Tibial artery (tissue), 4 donors: ENCODE measurements around the gene PTRHD1.
A peak's percentile ranks its signal among the peaks of the same experiment; 100 is the strongest.

Experiments
- DNase-seq, 2 donors: peaks; one replicate each; pipeline ENCODE4 v3.0.0-alpha.2; 2019
- H3K27ac ChIP-seq, 2 donors: fragments of 200-600 bp; sonication (generic) in 1 of 2; 1 replicate in 1 of 2; 2 replicates in 1 of 2; pipeline ENCODE4 v1.5.1; 2018 to 2019; ENCODE audit warnings: mild to moderate bottlenecking in 1 of 2
- H3K27me3 ChIP-seq, 2 donors: fragments of 200-600 bp; sonication (generic) in 1 of 2; one replicate each; pipeline versions ENCODE4 v1.5.1 to v1.6.0; 2016 to 2019
- H3K36me3 ChIP-seq, 3 donors: fragments of 200-600 bp; sonication (generic) in 2 of 3; one replicate each; pipeline ENCODE4 v1.5.1; 2016 to 2019; ENCODE audit warnings: mild to moderate bottlenecking in 2 of 3
- H3K4me1 ChIP-seq, 4 donors: fragments of 200-600 bp; sonication (generic) in 2 of 4; 1 replicate in 3 of 4; 2 replicates in 1 of 4; pipeline ENCODE4 v1.5.1; 2016 to 2019
- H3K4me3 ChIP-seq, 2 donors: fragments of 200-600 bp; sonication (generic) in 1 of 2; 1 replicate in 1 of 2; 2 replicates in 1 of 2; pipeline ENCODE4 v1.5.1; 2018 to 2019; ENCODE audit warnings: mild to moderate bottlenecking in 2 of 2
- H3K9me3 ChIP-seq, 3 donors: fragments of 200-600 bp; sonication (generic) in 1 of 3; one replicate each; pipeline ENCODE4 v1.5.1; 2016 to 2019
- CTCF ChIP-seq, 2 experiments: fragments of 200-600 bp in 1 of 2; fragments of 450-650 bp in 1 of 2; IDR thresholded peaks; one replicate each; pipeline ENCODE4 v1.5.1; 2017 to 2019; ENCODE audit warnings: antibody characterized with exemption in 2 of 2, mild to moderate bottlenecking in 1 of 2, moderate library complexity in 1 of 2
- intact Hi-C: fragments of 100-400 bp; cut with DNase I; formaldehyde crosslinking; loops from one replicate; pipeline ENCODE4 v1.15.0; 2023; ENCODE audit warnings: low total_unique reads

The PTRHD1 gene

GRCh38 chr2:24834733-24835395 lies 41.7 kb upstream of the PTRHD1 start:
- H3K9me3 ChIP-seq = no peaks in the 10 kb centered on the region
- H3K4me3 ChIP-seq = no peak overlapping the region
- H3K27ac ChIP-seq = no peak overlapping the region
- no peaks in the 10 kb centered on the region for H3K4me1 ChIP-seq
- H3K36me3 ChIP-seq = peaks cover 9 to 84% (median 74%) of the 10 kb centered on the region in 3 donors
- DNase-seq = no peak
- no peak for TF ChIP-seq CTCF (IDR thresholded peaks at IDR 0.05)
- intact Hi-C loops = no loop called here
- no peaks in the 10 kb centered on the region for H3K27me3 ChIP-seq

- no peak overlapping the region for H3K27ac ChIP-seq
- intact Hi-C loops = no loop called here
- TF ChIP-seq CTCF (IDR thresholded peaks at IDR 0.05) = no peak
- H3K9me3 ChIP-seq = no peaks in the 10 kb centered on the region
- peaks cover 9 to 78% (median 69%) of the 10 kb centered on the region in 3 donors for H3K36me3 ChIP-seq
- no peaks in the 10 kb centered on the region for H3K27me3 ChIP-seq
- no peaks in the 10 kb centered on the region for H3K4me1 ChIP-seq
- H3K4me3 ChIP-seq = no peak overlapping the region
- no peak for DNase-seq
Measured at GRCh38 chr2:24833821-24834732, 40.9 kb upstream of the PTRHD1 start.

GRCh38 chr2:24832931-24833701 lies 39.9 kb upstream of the PTRHD1 start:
- no peak for TF ChIP-seq CTCF (IDR thresholded peaks at IDR 0.05)
- intact Hi-C loops = no loop called here
- H3K27me3 ChIP-seq = no peaks in the 10 kb centered on the region
- H3K4me3 ChIP-seq = no peak overlapping the region
- no peak for DNase-seq
- H3K9me3 ChIP-seq = no peaks in the 10 kb centered on the region
- peaks cover 9 to 71% (median 61%) of the 10 kb centered on the region in 3 donors for H3K36me3 ChIP-seq
- no peak overlapping the region for H3K27ac ChIP-seq
- no peaks in the 10 kb centered on the region for H3K4me1 ChIP-seq

GRCh38 chr2:24832521-24832920 lies 39.3 kb upstream of the PTRHD1 start:
- no peak for TF ChIP-seq CTCF (IDR thresholded peaks at IDR 0.05)
- H3K9me3 ChIP-seq = no peaks in the 10 kb centered on the region
- peak in 1 of 2 donors; percentile 50 for DNase-seq
- H3K36me3 ChIP-seq = peaks cover 9 to 66% (median 57%) of the 10 kb centered on the region in 3 donors
- no peaks in the 10 kb centered on the region for H3K27me3 ChIP-seq
- no peak overlapping the region for H3K27ac ChIP-seq
- intact Hi-C loops = no loop called here
- peaks cover 0 to 6% (median 2%) of the 10 kb centered on the region in 4 donors for H3K4me1 ChIP-seq
- H3K4me3 ChIP-seq = no peak overlapping the region

GRCh38 chr2:24832073-24832461 lies 38.9 kb upstream of the PTRHD1 start:
- intact Hi-C loops = no loop called here
- peak in 1 of 2 donors; percentile 54 for DNase-seq
- H3K36me3 ChIP-seq = peaks cover 9 to 61% (median 52%) of the 10 kb centered on the region in 3 donors
- H3K27ac ChIP-seq = no peak overlapping the region
- peaks cover 0 to 9% (median 3%) of the 10 kb centered on the region in 4 donors for H3K4me1 ChIP-seq
- TF ChIP-seq CTCF (IDR thresholded peaks at IDR 0.05) = no peak
- H3K27me3 ChIP-seq = no peaks in the 10 kb centered on the region
- H3K4me3 ChIP-seq = no peak overlapping the region
- H3K9me3 ChIP-seq = no peaks in the 10 kb centered on the region
